OCI-LY1 (cell line): ENCODE data around the gene CAMK2D.

ENCODE experiments used
- CTCF ChIP-seq: fragments of 200-600 bp; sonication (generic), shearing (Covaris generic); IDR thresholded peaks from 2 replicates; pipeline ENCODE4 v1.5.1; 2017; ENCODE audit warnings: mild to moderate bottlenecking, antibody characterized with exemption, low read length, moderate library complexity, mixed read lengths
- EZH2 ChIP-seq: fragments of 200-600 bp; sonication (generic), shearing (Covaris generic); IDR thresholded peaks from 2 replicates; pipeline ENCODE4 v1.8.0; 2017; ENCODE audit warnings: borderline replicate concordance, mixed run types, mild to moderate bottlenecking, antibody characterized with exemption, low read length, moderate library complexity, mixed read lengths

GRCh38 chr4:113474017-113474416, 287.5 kb downstream of the CAMK2D start:
- TF ChIP-seq EZH2 (no peak), CTCF (no peak)
